GM19025 (cell line): Measurements from ENCODE around the gene ETV2.
A peak's percentile ranks its signal among the peaks of the same experiment; 100 is the strongest.
"Not testable (repeated sequence)": the region's sequence is repeated elsewhere in the genome, so short reads cannot be mapped to it uniquely, and the experiment has no call there.

Experiments
- ATAC-seq: cut with Tn5 transposase; IDR thresholded peaks from one replicate; pipeline ENCODE4 v1.9.1; 2021; ENCODE audit warnings: mild to moderate bottlenecking, low read depth, moderate library complexity; ENCODE audit not compliant: unreplicated experiment

Gene ETV2

GRCh38 chr19:35654828-35655227 is 13.3 kb downstream of the ETV2 start:
- ATAC-seq = not testable (repeated sequence)

- no peak for ATAC-seq
These were observed 14.1 kb downstream of the ETV2 start for GRCh38 chr19:35655600-35655999.

GRCh38 chr19:35656700-35657099 is 15.2 kb downstream of the ETV2 start:
- ATAC-seq = no peak

- no peak for ATAC-seq
These were observed 16.6 kb downstream of the ETV2 start for GRCh38 chr19:35657904-35658700.

GRCh38 chr19:35661995-35662340 is 20.4 kb downstream of the ETV2 start:
- ATAC-seq = no peak

- ATAC-seq = no peak
These were observed 22.4 kb downstream of the ETV2 start for GRCh38 chr19:35663981-35664380.

GRCh38 chr19:35665157-35665556 is 23.6 kb downstream of the ETV2 start:
- no peak for ATAC-seq

- ATAC-seq = no peak
These were observed 24.1 kb downstream of the ETV2 start for GRCh38 chr19:35665604-35666003.

GRCh38 chr19:35666251-35666913 is 24.8 kb downstream of the ETV2 start, which contains the start of gene UPK1A:
Gene UPK1A, plus strand, starts transcription at chr19:35666517. Its CDS starts 296 bp downstream, at chr19:35666813.
- ATAC-seq = no peak

GRCh38 chr19:35669566-35669965 is 28.0 kb downstream of the ETV2 start:
- ATAC-seq = no peak

GRCh38 chr19:35669974-35670373 is 28.4 kb downstream of the ETV2 start:
- no peak for ATAC-seq

- no peak for ATAC-seq
These were observed 29.1 kb downstream of the ETV2 start for GRCh38 chr19:35670686-35671085.

- no peak for ATAC-seq
These were observed 30.3 kb downstream of the ETV2 start for GRCh38 chr19:35671818-35672217.

- ATAC-seq = no peak
These were observed 31.7 kb downstream of the ETV2 start for GRCh38 chr19:35673121-35673804.

GRCh38 chr19:35675589-35676140 is 34.1 kb downstream of the ETV2 start:
- ATAC-seq = no peak

- no peak for ATAC-seq
These were observed 48.3 kb downstream of the ETV2 start for GRCh38 chr19:35689836-35690235.

GRCh38 chr19:35691106-35691505 is 49.6 kb downstream of the ETV2 start:
- not testable (repeated sequence) for ATAC-seq

- ATAC-seq = no peak
These were observed 50.5 kb downstream of the ETV2 start for GRCh38 chr19:35692010-35692409.

- ATAC-seq = no peak
These were observed 51.9 kb downstream of the ETV2 start for GRCh38 chr19:35693422-35693821.

- ATAC-seq = peak; percentile 58
These were observed 52.5 kb downstream of the ETV2 start for GRCh38 chr19:35693835-35694599.
